H9 (cell line): ENCODE data around the gene UMPS. TPM values are rescaled to one million over a fixed set of nuclear protein-coding genes. Genes with fewer than 3 reads are reported as not detected.

Experiments used
- DNase-seq: peaks from one replicate; pipeline ENCODE4 v3.0.0-alpha.2; 2017
- H2AFZ ChIP-seq: one replicate; pipeline ENCODE4 v1.6.1; 2013; ENCODE audit warnings: mild to moderate bottlenecking, low read length, control low read depth, moderate library complexity
- H2AK5ac ChIP-seq: 2 replicates; pipeline ENCODE4 v1.6.1; 2013; ENCODE audit warnings: low read length, control low read depth, mixed read lengths; ENCODE audit not compliant: insufficient read length
- H2BK120ac ChIP-seq: one replicate; pipeline ENCODE4 v1.6.1; 2013; ENCODE audit warnings: low read depth, mild to moderate bottlenecking, low read length, control low read depth, inconsistent platforms; ENCODE audit not compliant: poor library complexity, severe bottlenecking
- H2BK12ac ChIP-seq: 2 replicates; pipeline ENCODE4 v1.6.1; 2013; ENCODE audit warnings: low read length, control low read depth, mixed read lengths, low read depth; ENCODE audit not compliant: insufficient read length
- H2BK15ac ChIP-seq: 2 replicates; pipeline ENCODE4 v1.6.1; 2013; ENCODE audit warnings: low read depth, low read length, control low read depth
- H2BK20ac ChIP-seq: one replicate; pipeline ENCODE4 v1.6.1; 2013; ENCODE audit warnings: low read depth, mild to moderate bottlenecking, low read length, control low read depth, inconsistent platforms; ENCODE audit not compliant: poor library complexity, severe bottlenecking
- H2BK5ac ChIP-seq: 2 replicates; pipeline ENCODE4 v1.6.1; 2013; ENCODE audit warnings: low read length, control low read depth, mixed read lengths; ENCODE audit not compliant: insufficient read length
- H3K14ac ChIP-seq: 2 replicates; pipeline ENCODE4 v1.6.1; 2013; ENCODE audit warnings: low read length, control low read depth; ENCODE audit not compliant: insufficient read depth
- H3K18ac ChIP-seq: 2 replicates; pipeline ENCODE4 v1.6.1; 2013; ENCODE audit warnings: low read depth, mild to moderate bottlenecking, mixed read lengths, low read length, control low read depth; ENCODE audit not compliant: insufficient read length
- H3K23ac ChIP-seq: 2 replicates; pipeline ENCODE4 v1.6.1; 2013; ENCODE audit warnings: low read length, control low read depth, mixed read lengths, low read depth; ENCODE audit not compliant: insufficient read length
- H3K23me2 ChIP-seq: 2 replicates; pipeline ENCODE4 v1.6.1; 2013; ENCODE audit warnings: low read depth, mild to moderate bottlenecking, mixed read lengths, low read length, control low read depth; ENCODE audit not compliant: insufficient read length, poor library complexity, severe bottlenecking
- H3K27ac ChIP-seq: 2 replicates; pipeline ENCODE4 v1.5.1; 2013; ENCODE audit warnings: low read length, control low read depth, mixed read lengths, low read depth; ENCODE audit not compliant: insufficient read length
- H3K27me3 ChIP-seq: 2 replicates; pipeline ENCODE4 v1.6.1; 2013; ENCODE audit warnings: low read length, control low read depth, inconsistent platforms; ENCODE audit not compliant: insufficient read depth
- H3K4ac ChIP-seq: 2 replicates; pipeline ENCODE4 v1.6.1; 2013; ENCODE audit warnings: low read depth, mild to moderate bottlenecking, control low read depth, inconsistent platforms, low read length, moderate library complexity
- H3K4me1 ChIP-seq: 2 replicates; pipeline ENCODE4 v1.6.1; 2013; ENCODE audit warnings: low read length, control low read depth, inconsistent platforms; ENCODE audit not compliant: insufficient read depth
- H3K4me2 ChIP-seq: 2 replicates; pipeline ENCODE4 v1.6.1; 2013; ENCODE audit warnings: low read length, control low read depth, mixed read lengths; ENCODE audit not compliant: insufficient read length, insufficient read depth
- H3K56ac ChIP-seq: 2 replicates; pipeline ENCODE4 v1.6.1; 2013; ENCODE audit warnings: low read depth, mild to moderate bottlenecking, mixed read lengths, low read length, control low read depth; ENCODE audit not compliant: insufficient read length
- H3K79me1 ChIP-seq: 2 replicates; pipeline ENCODE4 v1.6.1; 2013; ENCODE audit warnings: low read depth, mild to moderate bottlenecking, moderate library complexity, low read length, control low read depth, inconsistent platforms; ENCODE audit not compliant: insufficient read depth, poor library complexity, severe bottlenecking
- H3K79me2 ChIP-seq: 2 replicates; pipeline ENCODE4 v1.6.1; 2013; ENCODE audit warnings: low read length, control low read depth, inconsistent platforms; ENCODE audit not compliant: insufficient read depth
- H3K9ac ChIP-seq: 2 replicates; pipeline ENCODE4 v1.6.1; 2013; ENCODE audit warnings: low read length, control low read depth, mixed read lengths; ENCODE audit not compliant: insufficient read length; ENCODE audit errors: extremely low read depth
- H3K9me3 ChIP-seq: one replicate; pipeline ENCODE4 v1.6.1; 2013; ENCODE audit warnings: low read depth, low read length, inconsistent platforms; ENCODE audit not compliant: control insufficient read depth
- H3T11ph ChIP-seq: one replicate; pipeline ENCODE4 v1.6.1; 2013; ENCODE audit warnings: mild to moderate bottlenecking, low read length, control low read depth, inconsistent platforms
- H4K20me1 ChIP-seq: one replicate; pipeline ENCODE4 v1.6.1; 2013; ENCODE audit not compliant: control insufficient read depth, insufficient read length, insufficient read depth
- H4K5ac ChIP-seq: 2 replicates; pipeline ENCODE4 v1.6.1; 2013; ENCODE audit warnings: low read depth, mild to moderate bottlenecking, mixed read lengths, low read length, control low read depth; ENCODE audit not compliant: insufficient read length
- H4K8ac ChIP-seq: replicated peaks from 2 replicates; pipeline ENCODE4 v1.6.1; 2013; ENCODE audit warnings: low read length, control low read depth, mixed read lengths, low read depth; ENCODE audit not compliant: insufficient read length
- H4K91ac ChIP-seq: 2 replicates; pipeline ENCODE4 v1.6.1; 2013; ENCODE audit warnings: low read depth, mild to moderate bottlenecking, moderate library complexity, mixed read lengths, low read length, control low read depth; ENCODE audit not compliant: insufficient read length
- H3K27ac Mint-ChIP-seq, 3 experiments: 2 replicates in 2 of 3; 3 replicates in 1 of 3; pipeline ENCODE4 v1.8.0; 2020 to 2021; ENCODE audit warnings: mixed read lengths in 3 of 3, mild to moderate bottlenecking in 1 of 3, moderate library complexity in 1 of 3
- H3K27me3 Mint-ChIP-seq: 2 replicates; pipeline ENCODE4 v1.8.0; 2021; ENCODE audit warnings: low read depth, mild to moderate bottlenecking, moderate library complexity, mixed read lengths
- H3K36me3 Mint-ChIP-seq, 3 experiments: 2 replicates in 2 of 3; 3 replicates in 1 of 3; pipeline ENCODE4 v1.8.0; 2020 to 2021; ENCODE audit warnings: low read depth in 3 of 3, mixed read lengths in 3 of 3; ENCODE audit not compliant: insufficient read depth in 1 of 3
- H3K4me1 Mint-ChIP-seq, 2 experiments: 2 replicates each; pipeline ENCODE4 v1.8.0; 2020; ENCODE audit warnings: mixed read lengths in 2 of 2
- H3K4me3 Mint-ChIP-seq, 2 experiments: 2 replicates in 1 of 2; 3 replicates in 1 of 2; pipeline ENCODE4 v1.8.0; 2020 to 2021; ENCODE audit warnings: mild to moderate bottlenecking in 2 of 2, mixed read lengths in 2 of 2, moderate library complexity in 1 of 2
- H3K9me3 Mint-ChIP-seq, 2 experiments: 2 replicates in 1 of 2; 3 replicates in 1 of 2; pipeline ENCODE4 v1.8.0; 2020; ENCODE audit warnings: mild to moderate bottlenecking in 2 of 2, mixed read lengths in 2 of 2, moderate library complexity in 1 of 2
- WGBS: extraction: QIAGEN DNeasy Blood & Tissue Kit; methylation state at CpG from one replicate; pipeline ENCODE4 v1.1.7; 2013; ENCODE audit warnings: missing lambda C conversion rate, low lambda C conversion rate, mixed read lengths; ENCODE audit not compliant: insufficient read length; ENCODE audit errors: extremely low coverage; 5-methylcytosine and 5-hydroxymethylcytosine counted together
- total RNA-seq: library from RNA; stranded (reverse); gene quantifications from 2 replicates; pipeline ENCODE4 v1.2.1, GENCODE V29; 2021
- TF ChIP-seq, protein P1 (sequence below): fragments of 200-600 bp; sonication (generic); conservative IDR thresholded peaks from 3 replicates; pipeline ENCODE4 v1.8.0; 2021; ENCODE audit warnings: antibody characterized with exemption, mild to moderate bottlenecking

UMPS gene
- total RNA-seq, 1 experiment from 2014 or later, result 65.4 TPM

DNA sequence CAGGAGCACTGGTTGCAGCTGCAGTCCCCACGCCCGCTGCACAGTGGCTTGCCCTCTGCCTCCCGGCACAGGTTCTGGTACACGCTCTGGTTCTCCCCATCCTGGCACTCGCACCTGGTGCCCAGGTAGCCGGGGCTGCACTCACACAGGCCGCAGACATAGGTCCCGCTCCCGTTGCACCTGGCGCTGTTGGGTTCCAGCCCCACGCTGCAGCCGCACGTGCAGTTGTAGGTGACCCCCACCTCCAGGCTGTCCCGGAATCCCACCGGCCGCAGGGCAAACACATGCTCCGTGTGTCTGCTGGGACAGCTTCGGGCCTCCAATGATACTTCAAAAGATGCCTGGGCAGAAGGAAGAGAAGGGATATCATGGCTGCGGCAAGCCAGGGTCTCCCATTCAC lies 66.2 kb downstream of the UMPS start:
- Mint-ChIP-seq H3K4me1 (peaks cover 9 to 13% of the 10 kb centered on the region in 2 experiments), H3K9me3 (no peaks in the 10 kb centered on the region; a peak in 1 of 5 replicates), H3K36me3 (peaks cover 31 to 66% (median 31%) of the 10 kb centered on the region in 3 experiments), H3K27ac (no peak overlapping the region), H3K27me3 (no peaks in the 10 kb centered on the region), H3K4me3 (no peak overlapping the region)
- H3K23me2 ChIP-seq, result no peaks in the 10 kb centered on the region
- no peak for DNase-seq
- no peaks in the 10 kb centered on the region for H4K20me1 ChIP-seq
- H2BK20ac ChIP-seq, result no peak overlapping the region
- H3K4me1 ChIP-seq, result no peaks in the 10 kb centered on the region; the same call in 1 of the 2 replicates
- H3K9ac ChIP-seq, result no peak overlapping the region
- H3K27me3 ChIP-seq, result no peaks in the 10 kb centered on the region
- WGBS, result no CpG with 5 or more reads among the region's 19 CpGs
- no peak overlapping the region for H3K4me2 ChIP-seq
- H2BK15ac ChIP-seq, result no peak overlapping the region
- H2AFZ ChIP-seq, result no peak overlapping the region
- no peak overlapping the region for H3K18ac ChIP-seq
- H2BK120ac ChIP-seq, result no peak overlapping the region
- H4K5ac ChIP-seq, result no peak overlapping the region
- no peaks in the 10 kb centered on the region for H3K79me1 ChIP-seq
- no peak overlapping the region for H3K56ac ChIP-seq
- no peak overlapping the region for H2BK5ac ChIP-seq
- H2BK12ac ChIP-seq, result no peak overlapping the region
- H3K4ac ChIP-seq, result no peak overlapping the region
- peaks cover 1% of the 10 kb centered on the region; the same call in 1 of the 2 replicates for H3K79me2 ChIP-seq
- no peak overlapping the region for H3K23ac ChIP-seq
- H2AK5ac ChIP-seq, result no peak overlapping the region
- no peak overlapping the region for H3K14ac ChIP-seq
- H3K9me3 ChIP-seq, result no peaks in the 10 kb centered on the region
- no peak overlapping the region for H4K91ac ChIP-seq
- H3T11ph ChIP-seq, result no peak overlapping the region
- TF ChIP-seq, protein P1, sequence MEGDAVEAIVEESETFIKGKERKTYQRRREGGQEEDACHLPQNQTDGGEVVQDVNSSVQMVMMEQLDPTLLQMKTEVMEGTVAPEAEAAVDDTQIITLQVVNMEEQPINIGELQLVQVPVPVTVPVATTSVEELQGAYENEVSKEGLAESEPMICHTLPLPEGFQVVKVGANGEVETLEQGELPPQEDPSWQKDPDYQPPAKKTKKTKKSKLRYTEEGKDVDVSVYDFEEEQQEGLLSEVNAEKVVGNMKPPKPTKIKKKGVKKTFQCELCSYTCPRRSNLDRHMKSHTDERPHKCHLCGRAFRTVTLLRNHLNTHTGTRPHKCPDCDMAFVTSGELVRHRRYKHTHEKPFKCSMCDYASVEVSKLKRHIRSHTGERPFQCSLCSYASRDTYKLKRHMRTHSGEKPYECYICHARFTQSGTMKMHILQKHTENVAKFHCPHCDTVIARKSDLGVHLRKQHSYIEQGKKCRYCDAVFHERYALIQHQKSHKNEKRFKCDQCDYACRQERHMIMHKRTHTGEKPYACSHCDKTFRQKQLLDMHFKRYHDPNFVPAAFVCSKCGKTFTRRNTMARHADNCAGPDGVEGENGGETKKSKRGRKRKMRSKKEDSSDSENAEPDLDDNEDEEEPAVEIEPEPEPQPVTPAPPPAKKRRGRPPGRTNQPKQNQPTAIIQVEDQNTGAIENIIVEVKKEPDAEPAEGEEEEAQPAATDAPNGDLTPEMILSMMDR, result no peak
- no peak overlapping the region for H3K27ac ChIP-seq
- H4K8ac ChIP-seq, result no peak overlapping the region
